Coronary artery (tissue), 2 donors: ENCODE data around the gene EEFSEC.

Experiments used
- DNase-seq: peaks from one replicate; pipeline ENCODE4 v3.0.0-alpha.2; 2017; ENCODE audit warnings: low spot score
- H3K27ac ChIP-seq, 2 donors: fragments of 200-600 bp; sonication (generic); one replicate each; pipeline ENCODE4 v1.5.1; 2016 to 2019
- H3K4me3 ChIP-seq: fragments of 200-600 bp; sonication (generic); 2 replicates; pipeline ENCODE4 v1.5.1; 2016; ENCODE audit warnings: mild to moderate bottlenecking, moderate library complexity
- TF ChIP-seq, protein P1 (sequence below): fragments of 200-600 bp; sonication (generic); IDR thresholded peaks from one replicate; pipeline ENCODE4 v1.5.1; 2019; ENCODE audit warnings: antibody characterized with exemption

The EEFSEC gene

DNA sequence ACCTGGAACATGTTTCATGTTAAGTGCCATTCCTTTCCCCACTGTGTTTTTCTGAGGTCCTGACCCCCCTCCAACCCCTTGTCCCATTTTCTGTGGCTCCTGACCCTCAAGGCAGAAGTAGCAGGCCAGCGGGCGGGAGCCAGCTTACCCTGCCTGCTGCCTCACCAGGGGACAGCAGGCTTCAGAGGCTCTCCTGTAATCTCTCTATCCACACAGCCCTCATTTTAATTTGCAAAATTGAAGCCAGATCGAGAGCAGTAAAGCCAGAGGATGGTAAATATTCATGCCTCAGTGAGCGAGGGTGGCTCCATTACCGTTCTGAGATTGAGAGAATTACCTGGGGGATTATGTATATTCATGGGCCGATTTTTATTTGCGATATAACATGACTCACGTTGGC, 165.8 kb downstream of the EEFSEC start:
- Histone ChIP-seq H3K4me3 (no peak overlapping the region), H3K27ac (no peak overlapping the region)
- TF ChIP-seq, protein P1, sequence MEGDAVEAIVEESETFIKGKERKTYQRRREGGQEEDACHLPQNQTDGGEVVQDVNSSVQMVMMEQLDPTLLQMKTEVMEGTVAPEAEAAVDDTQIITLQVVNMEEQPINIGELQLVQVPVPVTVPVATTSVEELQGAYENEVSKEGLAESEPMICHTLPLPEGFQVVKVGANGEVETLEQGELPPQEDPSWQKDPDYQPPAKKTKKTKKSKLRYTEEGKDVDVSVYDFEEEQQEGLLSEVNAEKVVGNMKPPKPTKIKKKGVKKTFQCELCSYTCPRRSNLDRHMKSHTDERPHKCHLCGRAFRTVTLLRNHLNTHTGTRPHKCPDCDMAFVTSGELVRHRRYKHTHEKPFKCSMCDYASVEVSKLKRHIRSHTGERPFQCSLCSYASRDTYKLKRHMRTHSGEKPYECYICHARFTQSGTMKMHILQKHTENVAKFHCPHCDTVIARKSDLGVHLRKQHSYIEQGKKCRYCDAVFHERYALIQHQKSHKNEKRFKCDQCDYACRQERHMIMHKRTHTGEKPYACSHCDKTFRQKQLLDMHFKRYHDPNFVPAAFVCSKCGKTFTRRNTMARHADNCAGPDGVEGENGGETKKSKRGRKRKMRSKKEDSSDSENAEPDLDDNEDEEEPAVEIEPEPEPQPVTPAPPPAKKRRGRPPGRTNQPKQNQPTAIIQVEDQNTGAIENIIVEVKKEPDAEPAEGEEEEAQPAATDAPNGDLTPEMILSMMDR = no peak
- DNase-seq = peak; percentile 35

DNA sequence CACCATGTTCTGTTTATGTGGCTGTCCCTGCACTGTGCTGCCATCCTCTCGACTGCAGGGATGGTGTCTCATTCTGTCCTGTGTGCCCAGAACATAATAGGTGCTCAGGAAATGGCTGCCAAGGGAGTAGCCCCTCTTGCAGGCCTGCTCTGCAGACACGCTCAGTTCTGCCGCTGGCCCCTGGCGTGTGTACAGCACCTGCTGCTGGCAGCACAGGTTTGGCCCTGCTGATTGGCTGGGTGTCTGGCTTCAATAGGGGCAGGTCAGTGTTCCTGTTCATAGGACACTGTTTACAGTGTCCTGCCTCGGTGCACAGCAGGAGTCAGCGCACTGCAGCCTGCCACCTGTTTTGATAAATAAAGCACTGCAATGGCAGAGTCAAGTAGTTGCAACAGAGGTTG, 166.5 kb downstream of the EEFSEC start:
- DNase-seq = peak; percentile 43
- TF ChIP-seq, protein P1 = no peak
- Histone ChIP-seq H3K4me3 (no peak overlapping the region), H3K27ac (no peak overlapping the region)

DNA sequence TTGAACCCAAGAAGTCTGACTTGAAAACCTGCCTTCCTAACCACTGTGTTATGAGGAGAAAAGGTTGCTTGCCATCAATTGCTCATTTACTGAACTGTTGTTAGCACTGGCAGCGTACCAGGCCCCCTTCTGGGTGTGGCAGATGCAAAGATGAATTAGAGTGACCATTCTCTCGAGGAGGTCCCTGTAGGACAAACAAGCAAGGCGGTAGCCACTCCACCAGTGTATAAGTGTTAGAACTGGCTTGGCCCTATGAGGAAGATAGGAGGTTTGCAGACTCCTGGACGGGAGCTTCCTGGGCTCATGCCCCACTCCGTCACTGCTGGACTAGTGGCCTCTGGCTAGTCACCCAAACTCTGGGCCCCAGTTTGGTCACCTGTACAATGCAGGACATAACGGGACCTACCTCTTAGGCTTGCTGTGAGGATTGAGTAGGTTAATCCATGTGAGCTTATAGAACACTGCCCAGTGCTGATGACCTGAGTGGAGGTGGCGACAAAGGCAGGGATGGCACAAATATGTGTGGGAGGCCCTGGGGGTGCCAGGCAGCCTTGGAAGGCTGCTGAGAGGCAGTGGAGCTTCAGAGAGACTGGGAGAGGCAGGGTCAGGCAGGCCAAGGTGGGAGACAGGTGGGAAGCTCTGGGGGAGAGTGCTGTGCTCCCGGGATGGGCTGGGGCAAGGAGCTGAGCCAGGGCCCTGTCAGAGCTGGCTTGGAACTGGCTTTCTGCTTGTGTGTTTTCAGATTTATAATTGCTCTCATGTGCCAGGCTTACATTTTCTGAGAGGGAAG, 167.5 kb downstream of the EEFSEC start:
- no peak overlapping the region for H3K4me3 ChIP-seq
- no peak overlapping the region for H3K27ac ChIP-seq
- DNase-seq = peak; percentile 50
- TF ChIP-seq, protein P1 = no peak

DNA sequence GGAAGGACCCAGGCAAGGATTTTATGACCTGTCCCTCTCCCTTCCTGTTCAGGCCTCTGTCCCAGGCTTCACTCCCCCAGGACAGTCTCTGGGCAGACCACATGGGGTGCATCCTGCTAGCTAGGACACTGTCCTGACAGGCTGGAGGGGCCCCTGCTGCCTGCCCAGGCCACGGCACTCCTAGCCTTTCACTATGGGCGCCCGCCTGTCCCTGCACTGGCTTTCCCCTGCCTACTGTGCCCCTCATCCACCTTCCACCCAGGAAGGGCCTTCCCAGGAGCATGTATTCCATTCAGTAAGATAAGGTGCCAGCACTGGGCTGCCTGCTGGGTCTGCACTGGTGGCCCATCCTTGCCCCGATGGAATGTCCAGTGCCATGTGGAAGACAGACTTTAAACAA, 168.1 kb downstream of the EEFSEC start:
- peak; percentile 62 for DNase-seq
- Histone ChIP-seq H3K27ac (no peak overlapping the region), H3K4me3 (no peak overlapping the region)
- TF ChIP-seq, protein P1 = no peak

DNA sequence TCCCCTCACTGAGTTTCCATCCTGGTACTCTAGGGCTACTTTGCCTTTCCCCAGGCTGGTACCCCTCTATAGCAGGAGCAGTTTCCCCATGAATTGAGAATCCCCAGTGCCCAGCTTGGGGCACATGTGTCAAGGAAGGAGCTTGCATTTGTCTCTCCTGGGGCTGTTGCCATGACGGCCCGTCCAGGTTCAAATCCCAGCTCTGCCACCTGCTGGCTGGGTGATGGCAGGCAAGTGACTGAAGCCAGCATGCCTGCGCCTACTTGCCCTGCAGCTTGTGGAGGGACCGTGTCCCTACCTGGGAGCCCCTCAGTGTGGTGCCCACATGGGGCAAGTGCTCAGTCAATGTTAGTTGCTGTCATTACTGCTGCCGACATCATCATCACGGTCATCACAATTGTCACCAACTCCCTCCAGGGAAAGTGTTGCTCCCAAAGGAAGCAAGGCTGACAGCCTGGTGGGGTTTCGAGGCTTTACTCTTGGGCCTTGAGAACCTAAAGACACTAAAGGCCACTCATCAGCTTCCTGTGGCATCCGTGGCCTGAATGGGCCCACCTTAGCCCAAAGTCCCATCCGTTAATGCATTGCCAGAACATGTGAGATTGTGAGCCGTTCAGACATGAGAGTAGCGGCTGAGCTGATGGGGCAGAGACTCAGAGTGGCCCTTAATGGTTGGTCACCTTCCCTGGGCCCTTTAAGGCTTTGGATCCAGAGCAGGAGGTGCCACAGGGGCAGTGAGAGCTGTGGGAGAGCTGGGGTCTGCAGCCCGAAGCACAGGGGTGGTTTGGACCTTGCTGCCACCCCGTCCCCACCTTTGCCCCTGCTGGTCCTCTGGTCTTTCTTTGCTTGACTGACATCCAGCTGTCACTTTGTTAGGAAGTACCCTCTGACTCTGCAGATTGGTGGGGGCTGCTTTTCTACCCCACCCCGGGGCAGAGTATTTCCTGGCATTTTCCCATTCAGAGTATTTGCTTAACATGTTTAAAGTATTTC, 169.0 kb downstream of the EEFSEC start:
- TF ChIP-seq, protein P1 = no peak
- peak; percentile 60 for DNase-seq
- Histone ChIP-seq H3K27ac (no peak overlapping the region), H3K4me3 (no peak overlapping the region)

DNA sequence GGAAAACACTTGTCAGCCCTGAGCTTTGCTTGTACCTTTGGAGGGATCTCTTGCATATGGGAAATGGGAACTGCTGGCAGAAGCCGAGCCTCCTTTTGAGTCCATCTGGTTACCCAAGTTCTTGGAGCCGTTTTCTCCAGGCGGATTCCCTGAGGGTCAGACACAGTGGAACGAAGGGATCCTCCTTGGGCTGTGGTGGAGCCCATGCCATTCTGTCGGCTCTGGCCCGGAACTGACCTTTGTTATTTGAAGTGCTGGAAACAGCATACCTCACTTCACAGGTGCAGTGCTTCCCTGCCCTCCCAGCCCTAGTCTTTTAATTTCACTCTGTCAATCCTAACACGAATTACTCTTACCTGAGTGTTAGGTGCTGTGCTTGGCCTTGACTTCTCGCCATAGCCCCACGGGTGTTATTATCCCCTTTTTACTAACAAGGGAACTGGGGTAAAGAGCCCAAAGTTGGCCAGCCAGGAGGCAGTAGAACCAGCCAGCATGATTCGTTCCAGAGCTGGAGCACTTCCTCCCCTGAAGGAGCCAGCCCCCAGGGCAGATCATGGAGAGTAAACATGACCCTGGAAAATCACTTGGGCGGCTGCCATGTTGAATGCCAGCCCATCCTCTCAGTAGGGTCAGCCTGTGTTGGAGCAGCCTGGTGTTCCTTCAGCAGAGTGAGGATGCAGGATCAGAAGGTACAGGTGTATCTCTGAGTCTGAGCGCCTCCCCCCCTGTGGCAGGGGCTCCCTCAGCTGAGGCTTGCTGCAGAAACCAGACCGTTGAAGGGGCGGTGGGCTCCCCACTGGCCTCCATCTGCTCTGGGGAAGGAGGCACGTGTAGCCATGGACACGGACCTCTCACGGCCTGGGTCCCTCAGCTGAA, 170.2 kb downstream of the EEFSEC start:
- H3K4me3 ChIP-seq = no peak overlapping the region
- no peak overlapping the region for H3K27ac ChIP-seq
- TF ChIP-seq, protein P1 = no peak
- DNase-seq = peak; percentile 46
